ENCODE measurements around the gene MTIF2. TPM values are rescaled to one million over a fixed set of nuclear protein-coding genes. Genes with fewer than 3 reads are reported as not detected.

The MTIF2 gene
- total RNA-seq, 1 donor from 2014 or later = 23.1 TPM

DNA sequence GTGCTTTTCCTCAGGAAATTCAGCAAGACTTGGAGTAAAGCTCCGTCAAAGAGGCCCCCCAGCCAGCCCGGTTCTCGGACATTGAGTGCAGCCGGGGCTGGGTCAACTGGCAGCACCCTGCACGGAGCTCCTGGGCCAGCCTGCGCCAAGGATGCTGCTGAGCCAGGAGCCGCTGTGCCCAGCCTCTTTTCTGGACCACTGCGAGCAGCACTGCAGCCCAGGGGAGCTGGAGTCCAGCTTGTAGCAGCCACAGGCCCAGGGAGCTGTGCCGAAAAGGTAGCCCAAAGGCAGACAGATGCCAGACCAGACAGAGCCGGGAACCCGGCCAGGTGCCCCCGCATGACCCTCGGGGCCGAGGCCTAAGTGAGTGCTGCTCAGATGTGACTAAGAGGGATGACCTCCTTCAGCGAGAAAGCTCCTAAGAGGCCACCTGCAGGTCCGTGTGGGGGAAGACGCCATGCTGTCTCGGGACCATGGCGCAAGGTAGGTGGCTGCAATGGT lies 44.2 kb downstream of the MTIF2 start:
- DNase-seq (ENCODE audit: low read depth) = no peak

DNA sequence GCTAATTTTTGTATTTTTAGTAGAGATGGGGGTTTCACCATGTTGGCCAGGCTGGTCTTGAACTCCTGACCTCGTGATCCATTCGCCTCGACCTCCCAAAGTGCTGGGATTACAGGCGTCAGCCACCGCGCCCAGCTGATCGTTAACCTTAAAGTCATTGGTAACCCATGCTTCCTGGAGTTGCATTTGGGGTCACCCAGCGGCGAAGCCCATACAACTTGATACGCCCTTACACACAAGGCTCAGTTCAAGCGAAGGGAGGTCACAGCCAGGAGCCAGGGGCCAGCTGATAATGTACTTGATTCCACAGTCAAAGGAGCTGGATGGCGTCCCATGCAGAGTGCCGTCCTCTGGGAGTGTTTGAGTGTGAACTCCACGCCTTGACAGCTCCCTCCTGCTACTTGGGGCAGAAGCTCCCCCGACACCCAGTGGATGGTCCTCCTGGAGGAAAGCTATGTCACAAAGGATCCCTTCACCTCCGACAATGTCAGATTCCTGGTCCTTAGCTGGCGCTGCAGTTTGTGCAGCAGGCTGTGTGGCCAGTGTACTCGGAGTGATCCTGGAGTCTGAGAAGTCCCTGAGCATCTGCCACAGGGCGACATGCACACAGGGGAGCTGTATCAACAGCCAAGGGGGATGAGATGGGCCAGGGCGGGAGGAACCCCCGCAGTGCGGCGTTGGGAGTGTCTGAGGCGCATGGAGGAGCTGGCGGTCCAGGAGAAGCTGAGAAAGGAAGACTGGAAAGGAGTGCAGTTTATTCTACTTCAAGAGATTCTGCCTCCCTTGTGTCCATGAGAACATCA lies 44.9 kb downstream of the MTIF2 start:
- DNase-seq (ENCODE audit: low read depth) (no peak), FAIRE-seq (no peak)
- Histone ChIP-seq H3K9me3 (ENCODE audit: insufficient read depth, low read depth, low read length) (no peaks in the 10 kb centered on the region), H3K27me3 (ENCODE audit: insufficient read depth, low read length) (no peaks in the 10 kb centered on the region), H3K4me2 (ENCODE audit: low read length) (peak overlapping the region; percentile 84), H3K79me2 (ENCODE audit: insufficient read depth, low read length) (peaks cover 25% of the 10 kb centered on the region), H3K9ac (ENCODE audit: low read length) (no peak overlapping the region), H4K20me1 (ENCODE audit: insufficient read depth, low read length) (peaks cover 4% of the 10 kb centered on the region), H3K4me3 (ENCODE audit: insufficient read depth, low read depth, low read length) (no peak overlapping the region), H3K4me1 (ENCODE audit: insufficient read depth, low read length) (peaks cover 3% of the 10 kb centered on the region), H2AFZ (ENCODE audit: low read depth, low read length) (no peak overlapping the region), H3K36me3 (ENCODE audit: insufficient read depth, low read length) (no peaks in the 10 kb centered on the region), H3K27ac (ENCODE audit: low read depth, low read length) (no peak overlapping the region)
- Mint-ChIP-seq H3K9me3 (ENCODE audit: unreplicated experiment) (no peaks in the 10 kb centered on the region), H3K36me3 (ENCODE audit: low read depth, unreplicated experiment) (peaks cover 5% of the 10 kb centered on the region), H3K27me3 (ENCODE audit: low read depth, unreplicated experiment) (no peaks in the 10 kb centered on the region), H3K4me3 (ENCODE audit: unreplicated experiment) (peak overlapping the region; percentile 40), H3K27ac (ENCODE audit: unreplicated experiment) (no peak overlapping the region), H3K4me1 (ENCODE audit: low read depth, unreplicated experiment) (peaks cover 16% of the 10 kb centered on the region)
- TF ChIP-seq, protein P1, sequence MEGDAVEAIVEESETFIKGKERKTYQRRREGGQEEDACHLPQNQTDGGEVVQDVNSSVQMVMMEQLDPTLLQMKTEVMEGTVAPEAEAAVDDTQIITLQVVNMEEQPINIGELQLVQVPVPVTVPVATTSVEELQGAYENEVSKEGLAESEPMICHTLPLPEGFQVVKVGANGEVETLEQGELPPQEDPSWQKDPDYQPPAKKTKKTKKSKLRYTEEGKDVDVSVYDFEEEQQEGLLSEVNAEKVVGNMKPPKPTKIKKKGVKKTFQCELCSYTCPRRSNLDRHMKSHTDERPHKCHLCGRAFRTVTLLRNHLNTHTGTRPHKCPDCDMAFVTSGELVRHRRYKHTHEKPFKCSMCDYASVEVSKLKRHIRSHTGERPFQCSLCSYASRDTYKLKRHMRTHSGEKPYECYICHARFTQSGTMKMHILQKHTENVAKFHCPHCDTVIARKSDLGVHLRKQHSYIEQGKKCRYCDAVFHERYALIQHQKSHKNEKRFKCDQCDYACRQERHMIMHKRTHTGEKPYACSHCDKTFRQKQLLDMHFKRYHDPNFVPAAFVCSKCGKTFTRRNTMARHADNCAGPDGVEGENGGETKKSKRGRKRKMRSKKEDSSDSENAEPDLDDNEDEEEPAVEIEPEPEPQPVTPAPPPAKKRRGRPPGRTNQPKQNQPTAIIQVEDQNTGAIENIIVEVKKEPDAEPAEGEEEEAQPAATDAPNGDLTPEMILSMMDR (IDR thresholded peaks at IDR 0.05; ENCODE audit: insufficient read depth, low read depth, low read length) = no peak
- no peak for TF ChIP-seq EZH2 (IDR thresholded peaks at IDR 0.05; ENCODE audit: insufficient read depth, low read length)

More for the DNA sequence above, 44.2 kb downstream of the MTIF2 start:
- no peak overlapping the region for H3K4me2 ChIP-seq (ENCODE audit: low read length)
- no peak overlapping the region for H2AFZ ChIP-seq (ENCODE audit: low read depth, low read length)
- no peak overlapping the region for H3K27ac ChIP-seq (ENCODE audit: low read depth, low read length)
- no peaks in the 10 kb centered on the region for H3K27me3 ChIP-seq (ENCODE audit: insufficient read depth, low read length)
- H3K4me1 ChIP-seq (ENCODE audit: insufficient read depth, low read length) = peaks cover 3% of the 10 kb centered on the region
- H3K36me3 ChIP-seq (ENCODE audit: insufficient read depth, low read length) = no peaks in the 10 kb centered on the region
- peaks cover 4% of the 10 kb centered on the region for H4K20me1 ChIP-seq (ENCODE audit: insufficient read depth, low read length)
- no peak overlapping the region for H3K4me3 ChIP-seq (ENCODE audit: insufficient read depth, low read depth, low read length)
- no peak overlapping the region for H3K27ac Mint-ChIP-seq (ENCODE audit: unreplicated experiment)
- no peak overlapping the region for H3K4me3 Mint-ChIP-seq (ENCODE audit: unreplicated experiment)
- no peak overlapping the region for H3K9ac ChIP-seq (ENCODE audit: low read length)
- no peak for FAIRE-seq
- TF ChIP-seq, protein P1 (IDR thresholded peaks at IDR 0.05; ENCODE audit: insufficient read depth, low read depth, low read length) = no peak
- TF ChIP-seq EZH2 (IDR thresholded peaks at IDR 0.05; ENCODE audit: insufficient read depth, low read length) = no peak
- H3K4me1 Mint-ChIP-seq (ENCODE audit: low read depth, unreplicated experiment) = peaks cover 20% of the 10 kb centered on the region
- H3K79me2 ChIP-seq (ENCODE audit: insufficient read depth, low read length) = peaks cover 31% of the 10 kb centered on the region
- peaks cover 5% of the 10 kb centered on the region for H3K36me3 Mint-ChIP-seq (ENCODE audit: low read depth, unreplicated experiment)
- no peaks in the 10 kb centered on the region for H3K9me3 ChIP-seq (ENCODE audit: insufficient read depth, low read depth, low read length)
- H3K9me3 Mint-ChIP-seq (ENCODE audit: unreplicated experiment) = no peaks in the 10 kb centered on the region
- no peaks in the 10 kb centered on the region for H3K27me3 Mint-ChIP-seq (ENCODE audit: low read depth, unreplicated experiment)

DNA sequence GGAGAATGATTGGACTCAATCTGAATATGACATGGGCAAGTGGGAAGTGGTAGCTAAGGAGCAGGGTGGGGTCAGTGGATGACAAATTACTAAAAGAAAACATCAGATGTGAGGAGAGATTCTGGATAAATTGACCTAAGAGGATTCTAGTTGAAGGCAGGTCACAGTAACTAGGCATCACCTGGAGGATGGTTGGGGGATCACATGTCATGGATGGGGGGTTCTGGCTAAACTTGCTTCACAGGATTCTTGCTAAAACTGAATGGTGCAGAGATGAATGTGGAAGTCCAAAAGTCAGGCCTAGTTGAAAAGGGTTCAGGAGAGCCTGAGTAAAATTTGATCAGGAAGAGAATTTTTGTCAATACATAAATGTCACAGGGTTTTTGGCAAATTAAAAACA lies 55.2 kb downstream of the MTIF2 start:
- FAIRE-seq = no peak
- Mint-ChIP-seq H3K36me3 (ENCODE audit: low read depth, unreplicated experiment) (peaks cover 4% of the 10 kb centered on the region), H3K27me3 (ENCODE audit: low read depth, unreplicated experiment) (no peaks in the 10 kb centered on the region)

More for the DNA sequence above, 55.2 kb downstream of the MTIF2 start:
- TF ChIP-seq, protein P1 (IDR thresholded peaks at IDR 0.05; ENCODE audit: insufficient read depth, low read depth, low read length) = no peak
- TF ChIP-seq EZH2 (IDR thresholded peaks at IDR 0.05; ENCODE audit: insufficient read depth, low read length) = no peak
- no peaks in the 10 kb centered on the region for H3K9me3 Mint-ChIP-seq (ENCODE audit: unreplicated experiment)
- no peak overlapping the region for H3K27ac Mint-ChIP-seq (ENCODE audit: unreplicated experiment)
- H3K4me2 ChIP-seq (ENCODE audit: low read length) = no peak overlapping the region
- peaks cover 2% of the 10 kb centered on the region for H3K36me3 ChIP-seq (ENCODE audit: insufficient read depth, low read length)
- no peaks in the 10 kb centered on the region for H3K9me3 ChIP-seq (ENCODE audit: insufficient read depth, low read depth, low read length)
- H3K4me1 Mint-ChIP-seq (ENCODE audit: low read depth, unreplicated experiment) = no peaks in the 10 kb centered on the region
- H3K4me1 ChIP-seq (ENCODE audit: insufficient read depth, low read length) = no peaks in the 10 kb centered on the region
- H3K27me3 ChIP-seq (ENCODE audit: insufficient read depth, low read length) = no peaks in the 10 kb centered on the region
- H3K9ac ChIP-seq (ENCODE audit: low read length) = no peak overlapping the region
- no peaks in the 10 kb centered on the region for H3K79me2 ChIP-seq (ENCODE audit: insufficient read depth, low read length)
- no peak overlapping the region for H2AFZ ChIP-seq (ENCODE audit: low read depth, low read length)
- no peak overlapping the region for H3K4me3 ChIP-seq (ENCODE audit: insufficient read depth, low read depth, low read length)
- no peak overlapping the region for H3K27ac ChIP-seq (ENCODE audit: low read depth, low read length)
- H3K4me3 Mint-ChIP-seq (ENCODE audit: unreplicated experiment) = no peak overlapping the region
- DNase-seq (ENCODE audit: low read depth) = no peak
- no peaks in the 10 kb centered on the region for H4K20me1 ChIP-seq (ENCODE audit: insufficient read depth, low read length)
